Fibroblast of the aortic adventitia (primary cell): Measurements from ENCODE around the gene HCLS1. TPM values are rescaled to one million over a fixed set of nuclear protein-coding genes. Genes with fewer than 3 reads are reported as not detected.

Experiments
- DNase-seq: peaks from one replicate; pipeline ENCODE4 v3.0.0-alpha.2; 2010; ENCODE audit warnings: low read depth
- H3K4me3 ChIP-seq: 2 replicates; pipeline ENCODE4 v1.5.1; 2011; ENCODE audit warnings: low read depth, mild to moderate bottlenecking, control low read depth, low read length, moderate library complexity
- CTCF ChIP-seq: IDR thresholded peaks from 2 replicates; pipeline ENCODE4 v1.5.1; 2011; ENCODE audit warnings: mild to moderate bottlenecking, low read length, control low read depth, inconsistent platforms; ENCODE audit not compliant: insufficient read depth
- total RNA-seq: library from RNA; depleted of rRNA; stranded (reverse); fragments of >200 nt; gene quantifications from 2 replicates; pipeline ENCODE4 v1.2.3, GENCODE V29; 2012; ENCODE audit warnings: low replicate concordance

Gene HCLS1
- total RNA-seq, result 2.7 and 7.5 TPM in 2 replicates

GRCh38 chr3:121660356-121661171 is at the start of gene HCLS1:
HCLS1 (minus strand) TSS chr3:121660903; CDS start chr3:121658347, 2,556 bp downstream.
- peak within 1 kb of the TSS; percentile 9 for H3K4me3 ChIP-seq
- TF ChIP-seq CTCF, result no peak
- peak; percentile 12 for DNase-seq

- no peak for TF ChIP-seq CTCF
- H3K4me3 ChIP-seq, result no peak overlapping the region
- DNase-seq, result no peak
These were observed 49.6 kb upstream of the HCLS1 start for GRCh38 chr3:121710347-121710746.

GRCh38 chr3:121707531-121708273 is 47.0 kb upstream of the HCLS1 start:
- H3K4me3 ChIP-seq, result no peak overlapping the region
- no peak for TF ChIP-seq CTCF
- no peak for DNase-seq

GRCh38 chr3:121705541-121705940 is 44.8 kb upstream of the HCLS1 start:
- no peak for TF ChIP-seq CTCF
- H3K4me3 ChIP-seq, result no peak overlapping the region
- DNase-seq, result no peak

- TF ChIP-seq CTCF, result no peak
- no peak for DNase-seq
These were observed 43.3 kb upstream of the HCLS1 start for GRCh38 chr3:121703973-121704372.

GRCh38 chr3:121698901-121699300 is 38.2 kb upstream of the HCLS1 start:
- no peak overlapping the region for H3K4me3 ChIP-seq
- DNase-seq, result no peak
- no peak for TF ChIP-seq CTCF

More at GRCh38 chr3:121703973-121704372, 43.3 kb upstream of the HCLS1 start:
- H3K4me3 ChIP-seq, result no peak overlapping the region
